B cell (primary cell): ENCODE measurements around the gene GPATCH1. TPM values are rescaled to one million over a fixed set of nuclear protein-coding genes. Genes with fewer than 3 reads are reported as not detected.

Experiments used
- ATAC-seq: fragments of 200-7000 bp; cut with Tn5 transposase; one replicate; pipeline ENCODE4 v1.10.0; 2021; ENCODE audit warnings: low read depth, mild to moderate bottlenecking, moderate number of reproducible peaks, moderate library complexity
- CTCF ChIA-PET: fragments of 350-600 bp; sonication (Branson Sonifier 250); formaldehyde crosslinking; loops from one replicate; lab custom pipeline; 2021; ENCODE audit warnings: antibody characterized with exemption, inconsistent platforms; lab: Charles Lee
- POLR2A ChIA-PET: fragments of 350-600 bp; sonication (Branson Sonifier 250); formaldehyde crosslinking; loops from one replicate; lab custom pipeline; 2021; ENCODE audit warnings: antibody characterized with exemption; lab: Charles Lee
- DNase-seq: peaks from one replicate; pipeline ENCODE4 v3.0.0; 2013
- H2AFZ ChIP-seq: 2 replicates; pipeline ENCODE4 v1.6.1; 2012; ENCODE audit warnings: mild to moderate bottlenecking, low read depth, low read length; ENCODE audit not compliant: insufficient read depth, poor library complexity, severe bottlenecking
- H3K27ac ChIP-seq, 2 donors: 1 replicate in 1 of 2; 2 replicates in 1 of 2; pipeline ENCODE4 v1.5.1; 2012 to 2013; ENCODE audit warnings: low read length in 2 of 2, mild to moderate bottlenecking in 2 of 2, moderate library complexity in 1 of 2
- H3K27me3 ChIP-seq, 4 experiments: fragments of 200-600 bp in 1 of 4; sonication (generic) in 1 of 4; replicated peaks in 1 of 4; 1 replicate in 2 of 4; 2 replicates in 2 of 4; pipeline versions ENCODE4 v1.6.1 to v1.7.0; 2013 to 2016; ENCODE audit warnings: low read length in 3 of 4, mild to moderate bottlenecking in 2 of 4, mixed read lengths in 1 of 4, moderate library complexity in 1 of 4; ENCODE audit not compliant: insufficient read depth in 4 of 4, control insufficient read depth in 3 of 4; ENCODE audit errors: control extremely low read depth in 1 of 4
- H3K36me3 ChIP-seq, 2 experiments: replicated peaks in 1 of 2; 1 replicate in 1 of 2; 2 replicates in 1 of 2; pipeline versions ENCODE4 v1.6.1 to v1.7.1; 2013; ENCODE audit warnings: low read length in 1 of 2; ENCODE audit not compliant: insufficient read depth in 2 of 2, control insufficient read depth in 1 of 2; ENCODE audit errors: control extremely low read depth in 1 of 2, extremely low read depth in 1 of 2
- H3K4me1 ChIP-seq, 2 donors: fragments of 200-600 bp in 1 of 2; sonication (generic) in 1 of 2; 1 replicate in 1 of 2; 2 replicates in 1 of 2; pipeline versions ENCODE4 v1.5.1 to v1.6.1; 2013 to 2017; ENCODE audit warnings: low read length in 2 of 2; ENCODE audit not compliant: control insufficient read depth in 2 of 2, insufficient read depth in 2 of 2
- H3K4me2 ChIP-seq: replicated peaks from 2 replicates; pipeline ENCODE3; 2012; ENCODE audit warnings: mild to moderate bottlenecking, low read depth, low read length; ENCODE audit not compliant: poor library complexity, severe bottlenecking
- H3K4me3 ChIP-seq, 5 experiments: fragments of 200-600 bp in 1 of 5; sonication (generic) in 1 of 5; 1 replicate in 3 of 5; 2 replicates in 2 of 5; pipeline versions ENCODE4 v1.5.1 to v1.7.0; 2011 to 2016; ENCODE audit warnings: low read length in 4 of 5, mild to moderate bottlenecking in 4 of 5, low read depth in 2 of 5, control low read depth in 1 of 5, moderate library complexity in 1 of 5; ENCODE audit not compliant: insufficient read depth in 1 of 5; ENCODE audit errors: control extremely low read depth in 1 of 5, extremely low read depth in 1 of 5
- H3K79me2 ChIP-seq: fragments of 200-600 bp; sonication (generic); one replicate; pipeline ENCODE4 v1.6.0; 2016; ENCODE audit warnings: low read length; ENCODE audit not compliant: control insufficient read depth, insufficient read depth
- H3K9ac ChIP-seq: fragments of 200-600 bp; sonication (generic); 2 replicates; pipeline ENCODE4 v1.6.1; 2017; ENCODE audit warnings: mild to moderate bottlenecking, low read length, moderate library complexity
- H3K9me3 ChIP-seq, 3 donors: one replicate each; pipeline versions ENCODE4 v1.6.1 to v1.7.1; 2013; ENCODE audit warnings: low read length in 2 of 3; ENCODE audit not compliant: control insufficient read depth in 2 of 3, insufficient read depth in 1 of 3; ENCODE audit errors: control extremely low read depth in 1 of 3
- H4K20me1 ChIP-seq: 2 replicates; pipeline ENCODE4 v1.6.0; 2012; ENCODE audit warnings: mild to moderate bottlenecking, low read length; ENCODE audit not compliant: insufficient read depth, control insufficient read depth, poor library complexity, severe bottlenecking
- H3K27ac Mint-ChIP-seq: one replicate; pipeline ENCODE4 v1.8.0; 2021; ENCODE audit warnings: mixed read lengths
- H3K27me3 Mint-ChIP-seq: one replicate; pipeline ENCODE4 v1.8.0; 2021; ENCODE audit warnings: mixed read lengths
- H3K4me1 Mint-ChIP-seq: one replicate; pipeline ENCODE4 v1.8.0; 2021; ENCODE audit warnings: mixed read lengths
- H3K4me3 Mint-ChIP-seq: one replicate; pipeline ENCODE4 v1.8.0; 2021; ENCODE audit warnings: mixed read lengths
- H3K9me3 Mint-ChIP-seq: one replicate; pipeline ENCODE4 v1.8.0; 2022; ENCODE audit warnings: mixed read lengths; ENCODE audit not compliant: insufficient read depth
- EZH2 ChIP-seq: IDR thresholded peaks from 2 replicates; pipeline ENCODE4 v1.6.1; 2012; ENCODE audit warnings: borderline replicate concordance, low read depth, mild to moderate bottlenecking, moderate library complexity, low read length; ENCODE audit not compliant: insufficient read depth, poor library complexity, severe bottlenecking
- WGBS: methylation state at CpG from one replicate; pipeline ENCODE4 v1.1.5; 2013; ENCODE audit warnings: missing lambda C conversion rate; ENCODE audit not compliant: insufficient coverage; 5-methylcytosine and 5-hydroxymethylcytosine counted together
- intact Hi-C: fragments of 100-400 bp; cut with micrococcal nuclease; formaldehyde crosslinking; loops from one replicate; pipeline ENCODE4 v1.10.0; 2022
- polyA plus RNA-seq: library from polyadenylated mRNA; depleted of rRNA; stranded (reverse); fragments of >200 nt; gene quantifications from 2 replicates; pipeline ENCODE4 v1.2.3, GENCODE V29; 2012
- total RNA-seq, 2 donors: library from RNA; stranded (reverse); fragments of 120-200 nt in 1 of 2; gene quantifications; 1 replicate in 1 of 2; 2 replicates in 1 of 2; pipeline versions ENCODE4 v1.2.3 to v1.2.4, GENCODE V29; 2013 to 2022
- TF ChIP-seq, protein P1 (sequence below): fragments of 200-600 bp; IDR thresholded peaks from one replicate; pipeline ENCODE4 v1.8.0; 2022; ENCODE audit warnings: antibody characterized with exemption, mild to moderate bottlenecking

The GPATCH1 gene
- total and polyA plus RNA-seq, 2 donors (not counting 1 experiment from before 2014, with no cell fraction given): 9.9 to 14.6 TPM

DNA sequence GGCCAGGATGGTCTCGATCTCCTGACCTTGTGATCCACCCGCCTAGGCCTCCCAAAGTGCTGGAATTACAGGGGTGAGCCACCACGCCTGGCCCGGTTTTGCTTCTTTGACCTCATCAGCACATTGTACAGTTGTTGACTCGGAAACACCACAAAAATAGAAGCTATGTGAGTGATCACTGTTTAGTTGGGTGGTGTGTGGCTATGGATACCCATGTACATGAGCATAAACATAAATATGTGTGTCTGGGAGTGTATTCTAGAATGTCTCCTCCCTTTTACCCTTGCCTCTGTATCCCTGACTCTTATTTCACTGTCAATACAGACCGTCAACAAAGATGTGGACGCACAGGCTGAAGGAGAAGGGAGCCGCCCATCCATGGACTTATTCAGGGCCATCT is 36.5 kb downstream of the GPATCH1 start:
- Mint-ChIP-seq H3K4me3 (no peak overlapping the region), H3K27ac (no peak overlapping the region)

DNA sequence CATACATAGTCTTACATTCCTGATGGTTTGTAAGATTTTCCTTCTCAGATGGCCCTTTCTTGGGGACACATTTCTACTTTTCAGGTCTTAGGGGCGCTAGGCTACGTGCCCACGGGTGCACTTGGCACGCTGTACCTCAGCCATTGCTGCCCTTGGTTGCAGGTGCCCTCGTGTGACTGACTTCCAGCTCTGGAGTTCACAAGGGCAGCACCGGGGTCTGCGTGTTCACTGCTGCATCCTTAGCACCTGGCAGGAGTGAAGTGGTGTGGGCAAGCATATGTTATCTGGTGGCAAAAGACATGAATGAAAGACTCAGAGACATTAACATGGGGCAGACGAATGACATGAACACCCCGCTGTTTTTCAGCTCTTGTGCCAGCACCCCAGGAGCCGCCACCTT is 37.7 kb downstream of the GPATCH1 start:
- H3K27ac Mint-ChIP-seq: no peak overlapping the region
- H3K4me3 ChIP-seq: no peak overlapping the region
- no peak overlapping the region for H3K4me2 ChIP-seq
- H3K4me3 Mint-ChIP-seq: no peak overlapping the region
- H3K27me3 Mint-ChIP-seq: no peaks in the 10 kb centered on the region
- H3K9me3 ChIP-seq: peaks cover 0 to 8% (median 0%) of the 10 kb centered on the region in 3 donors
- H3K79me2 ChIP-seq: no peaks in the 10 kb centered on the region
- intact Hi-C loops: no loop called here
- no peaks in the 10 kb centered on the region for H3K4me1 Mint-ChIP-seq
- peaks cover 2 to 43% of the 10 kb centered on the region in 2 experiments for H3K36me3 ChIP-seq
- ATAC-seq (no peak), DNase-seq (no peak)
- no peak overlapping the region for H2AFZ ChIP-seq
- H3K9me3 Mint-ChIP-seq: no peaks in the 10 kb centered on the region
- H3K27ac ChIP-seq: no peak overlapping the region
- no peaks in the 10 kb centered on the region for H3K27me3 ChIP-seq
- H3K9ac ChIP-seq: no peak overlapping the region
- H4K20me1 ChIP-seq: no peaks in the 10 kb centered on the region
- POLR2A ChIA-PET: no interaction called here
- no peaks in the 10 kb centered on the region for H3K4me1 ChIP-seq
- TF ChIP-seq, protein P1, sequence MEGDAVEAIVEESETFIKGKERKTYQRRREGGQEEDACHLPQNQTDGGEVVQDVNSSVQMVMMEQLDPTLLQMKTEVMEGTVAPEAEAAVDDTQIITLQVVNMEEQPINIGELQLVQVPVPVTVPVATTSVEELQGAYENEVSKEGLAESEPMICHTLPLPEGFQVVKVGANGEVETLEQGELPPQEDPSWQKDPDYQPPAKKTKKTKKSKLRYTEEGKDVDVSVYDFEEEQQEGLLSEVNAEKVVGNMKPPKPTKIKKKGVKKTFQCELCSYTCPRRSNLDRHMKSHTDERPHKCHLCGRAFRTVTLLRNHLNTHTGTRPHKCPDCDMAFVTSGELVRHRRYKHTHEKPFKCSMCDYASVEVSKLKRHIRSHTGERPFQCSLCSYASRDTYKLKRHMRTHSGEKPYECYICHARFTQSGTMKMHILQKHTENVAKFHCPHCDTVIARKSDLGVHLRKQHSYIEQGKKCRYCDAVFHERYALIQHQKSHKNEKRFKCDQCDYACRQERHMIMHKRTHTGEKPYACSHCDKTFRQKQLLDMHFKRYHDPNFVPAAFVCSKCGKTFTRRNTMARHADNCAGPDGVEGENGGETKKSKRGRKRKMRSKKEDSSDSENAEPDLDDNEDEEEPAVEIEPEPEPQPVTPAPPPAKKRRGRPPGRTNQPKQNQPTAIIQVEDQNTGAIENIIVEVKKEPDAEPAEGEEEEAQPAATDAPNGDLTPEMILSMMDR: no peak
- TF ChIP-seq EZH2: no peak
- WGBS: 96% methylated on average over 10 of the region's 10 CpGs
- CTCF ChIA-PET: interaction anchor here (1.0 to 1.1 kb wide), 3 partner anchors 19 to 142 kb away, joined by 3 read pairs; no protein-coding TSS in a partner anchor

More for the DNA sequence above, 36.5 kb downstream of the GPATCH1 start:
- ATAC-seq (no peak), DNase-seq (no peak)
- Histone ChIP-seq H3K9me3 (peaks cover 0 to 8% (median 0%) of the 10 kb centered on the region in 3 donors), H3K79me2 (no peaks in the 10 kb centered on the region), H3K4me1 (no peaks in the 10 kb centered on the region), H3K4me2 (no peak overlapping the region), H4K20me1 (no peaks in the 10 kb centered on the region), H3K4me3 (no peak overlapping the region), H3K9ac (no peak overlapping the region), H3K36me3 (peaks cover 2 to 51% of the 10 kb centered on the region in 2 experiments), H2AFZ (no peak overlapping the region), H3K27me3 (no peaks in the 10 kb centered on the region), H3K27ac (no peak overlapping the region)
- ChIA-PET CTCF (interaction anchor here (1.1 kb wide), 1 partner anchor 141 kb away, joined by 3 read pairs; no protein-coding TSS in a partner anchor), POLR2A (no interaction called here)
- no peaks in the 10 kb centered on the region for H3K4me1 Mint-ChIP-seq
- no peak for TF ChIP-seq EZH2
- TF ChIP-seq, protein P1: no peak
- H3K9me3 Mint-ChIP-seq: no peaks in the 10 kb centered on the region
- intact Hi-C loops: no loop called here
- WGBS: 96% methylated on average over 6 of the region's 8 CpGs
- H3K27me3 Mint-ChIP-seq: no peaks in the 10 kb centered on the region
